Thymus (tissue), 11 donors: ENCODE data around the gene FAM53B. TPM values are rescaled to one million over a fixed set of nuclear protein-coding genes. Genes with fewer than 3 reads are reported as not detected.

Experiments used
- DNase-seq, 9 donors: peaks; one replicate each; pipeline ENCODE4 v3.0.0-alpha.2; 2013; ENCODE audit warnings: low spot score in 9 of 9, low read depth in 6 of 9, missing footprints in 1 of 9
- H3K27ac ChIP-seq, 2 donors: one replicate each; pipeline ENCODE4 v1.5.1; 2013; ENCODE audit warnings: control low read depth in 1 of 2, low read depth in 1 of 2, low read length in 1 of 2, mild to moderate bottlenecking in 1 of 2, moderate library complexity in 1 of 2
- H3K27me3 ChIP-seq, 2 donors: one replicate each; pipeline ENCODE4 v1.5.1; 2013; ENCODE audit warnings: low read length in 1 of 2; ENCODE audit not compliant: control insufficient read depth in 2 of 2, insufficient read depth in 1 of 2
- H3K36me3 ChIP-seq, 2 donors: one replicate each; pipeline ENCODE4 v1.5.1; 2013; ENCODE audit warnings: low read length in 1 of 2, mild to moderate bottlenecking in 1 of 2, moderate library complexity in 1 of 2; ENCODE audit not compliant: control insufficient read depth in 2 of 2, insufficient read depth in 2 of 2
- H3K4me1 ChIP-seq, 2 donors: one replicate each; pipeline ENCODE4 v1.5.1; 2013; ENCODE audit warnings: low read length in 2 of 2; ENCODE audit not compliant: control insufficient read depth in 2 of 2, insufficient read depth in 2 of 2
- H3K4me3 ChIP-seq, 2 donors: one replicate each; pipeline ENCODE4 v1.5.1; 2013; ENCODE audit warnings: low read length in 2 of 2, control low read depth in 1 of 2, mild to moderate bottlenecking in 1 of 2
- H3K9me3 ChIP-seq, 2 donors: one replicate each; pipeline ENCODE4 v1.5.1; 2013; ENCODE audit warnings: low read length in 1 of 2, mild to moderate bottlenecking in 1 of 2; ENCODE audit not compliant: control insufficient read depth in 2 of 2, insufficient read depth in 1 of 2
- WGBS: extraction: QIAGEN DNeasy Blood & Tissue Kit; methylation state at CpG from one replicate; pipeline ENCODE4 v1.1.7; 2013; 5-methylcytosine and 5-hydroxymethylcytosine counted together
- polyA plus RNA-seq: library from polyadenylated mRNA; stranded (reverse); fragments of 200-250 nt; gene quantifications from one replicate; pipeline ENCODE4 v1.2.3, GENCODE V29; 2013
- total RNA-seq: library from RNA; stranded (reverse); fragments of 120-200 nt; gene quantifications from one replicate; pipeline ENCODE4 v1.2.4, GENCODE V29; 2013
- donor health status: healthy.

The FAM53B gene
- total and polyA plus RNA-seq, 2 donors = 46.2 to 57.6 TPM

DNA sequence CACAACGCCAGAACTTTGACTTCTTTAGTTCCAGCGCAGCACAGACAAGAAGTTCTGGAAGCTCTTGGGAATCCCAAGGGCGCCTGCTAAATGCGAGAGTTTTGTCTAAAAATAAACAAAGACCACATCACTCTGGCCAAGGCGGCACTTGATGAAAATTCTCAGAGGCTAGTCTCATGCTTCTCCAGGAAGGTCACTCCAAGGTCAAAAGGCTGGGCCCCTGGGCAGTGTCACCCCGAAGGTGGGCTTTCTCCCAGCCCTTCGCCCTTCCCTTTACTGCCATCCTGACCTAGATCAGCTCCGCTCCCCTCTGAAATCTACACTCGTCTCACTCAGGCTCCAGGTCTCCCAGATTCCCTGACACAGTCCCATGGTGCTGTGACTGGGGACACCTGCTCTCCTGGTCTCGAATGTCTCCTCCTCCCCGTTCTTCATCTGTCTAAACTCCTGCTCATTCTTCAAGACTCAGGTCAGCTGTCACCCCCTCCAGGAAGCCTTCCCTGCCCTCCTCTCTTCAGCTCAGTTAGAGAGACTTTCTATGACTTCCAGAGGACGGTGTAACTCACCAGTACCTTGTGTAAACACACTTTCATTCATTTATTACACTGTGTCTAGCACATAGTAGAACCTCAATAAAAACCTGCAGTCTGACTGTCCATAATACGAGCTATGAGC, 10.5 kb downstream of the FAM53B start:
- peaks cover 0 to 4% of the 10 kb centered on the region in 2 donors for H3K9me3 ChIP-seq
- H3K27ac ChIP-seq = peak overlapping the region; percentile 64 to 80
- H3K36me3 ChIP-seq = peaks cover 4 to 61% of the 10 kb centered on the region in 2 donors
- peaks cover 84 to 100% of the 10 kb centered on the region in 2 donors for H3K4me1 ChIP-seq
- H3K4me3 ChIP-seq = peak overlapping the region; percentile 38 to 46
- peak in 1 of 9 donors; percentile 9 for DNase-seq
- 89% methylated on average over 13 of the region's 13 CpGs for WGBS
- no peaks in the 10 kb centered on the region for H3K27me3 ChIP-seq

DNA sequence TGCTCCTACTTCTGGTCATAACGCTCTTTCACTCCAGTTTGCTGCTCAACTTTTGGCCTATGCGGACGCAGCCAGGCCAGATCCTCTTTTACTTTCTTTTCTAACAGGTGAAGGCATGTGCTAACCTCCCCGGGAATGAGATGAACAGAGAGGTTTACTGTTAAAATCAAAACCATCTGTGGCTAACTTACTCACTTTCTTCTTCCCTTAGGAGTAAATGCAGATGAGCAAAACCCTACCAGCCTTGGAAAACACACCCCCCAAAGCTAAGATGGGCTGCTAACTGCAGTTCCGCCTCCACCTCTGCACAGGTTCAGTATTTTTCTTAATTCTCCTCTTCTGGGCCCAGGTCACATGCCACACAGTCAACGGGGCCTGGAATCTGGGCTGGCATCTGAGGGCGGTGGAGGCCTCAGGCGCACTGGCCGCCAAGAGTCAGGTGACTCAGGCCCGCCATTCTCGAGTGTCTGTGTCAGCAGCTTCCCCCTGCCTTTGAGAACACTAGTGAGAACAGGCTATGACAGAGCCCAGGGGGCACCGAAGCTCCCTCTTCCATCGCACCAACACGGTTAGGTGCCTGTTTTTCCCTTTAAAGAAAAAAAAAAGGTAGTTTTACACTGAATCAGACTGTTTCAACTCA, 11.1 kb downstream of the FAM53B start:
- Histone ChIP-seq H3K36me3 (peaks cover 6 to 60% of the 10 kb centered on the region in 2 donors), H3K4me3 (peak overlapping the region in 1 of 2 donors; percentile 0), H3K4me1 (peaks cover 82 to 100% of the 10 kb centered on the region in 2 donors), H3K27ac (peak overlapping the region; percentile 64 to 80), H3K9me3 (peaks cover 0 to 4% of the 10 kb centered on the region in 2 donors), H3K27me3 (no peaks in the 10 kb centered on the region)
- DNase-seq = peak in 1 of 9 donors; percentile 55
- 77% methylated on average over 14 of the region's 14 CpGs for WGBS

DNA sequence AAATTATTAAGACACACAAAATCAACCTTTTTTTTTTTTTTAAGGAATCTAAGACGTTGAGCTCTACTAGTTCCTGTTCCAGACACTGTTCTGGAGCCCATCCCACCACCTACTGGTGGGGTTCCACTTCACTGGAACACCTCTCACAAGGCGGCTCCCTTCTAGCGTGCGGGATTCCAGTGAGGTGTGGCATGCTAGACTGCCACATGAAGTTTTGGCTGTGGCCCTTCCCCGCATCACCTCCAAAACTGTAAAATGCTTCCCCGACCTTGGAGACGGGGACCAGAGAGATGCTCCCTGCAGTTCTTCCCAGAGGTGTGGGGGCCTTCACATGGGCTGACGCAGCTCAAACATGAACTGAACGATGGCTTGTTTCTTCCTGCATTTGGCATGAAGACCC, 12.6 kb downstream of the FAM53B start:
- 91% methylated on average over 9 of the region's 9 CpGs for WGBS
- no peaks in the 10 kb centered on the region for H3K27me3 ChIP-seq
- H3K27ac ChIP-seq = peak overlapping the region; percentile 54 to 80

GRCh38 chr10:124730790-124731189, 13.4 kb downstream of the FAM53B start:
- Histone ChIP-seq H3K27me3 (no peaks in the 10 kb centered on the region), H3K27ac (no peak overlapping the region), H3K36me3 (peaks cover 11 to 62% of the 10 kb centered on the region in 2 donors), H3K4me3 (no peak overlapping the region), H3K4me1 (peaks cover 78 to 97% of the 10 kb centered on the region in 2 donors), H3K9me3 (peaks cover 0 to 4% of the 10 kb centered on the region in 2 donors)
- 96% methylated on average over 3 of the region's 3 CpGs for WGBS
- no peak for DNase-seq

More for the DNA sequence above, 12.6 kb downstream of the FAM53B start:
- Histone ChIP-seq H3K4me1 (peaks cover 78 to 98% of the 10 kb centered on the region in 2 donors), H3K4me3 (no peak overlapping the region), H3K36me3 (peaks cover 11 to 62% of the 10 kb centered on the region in 2 donors), H3K9me3 (peaks cover 0 to 4% of the 10 kb centered on the region in 2 donors)
- DNase-seq = no peak

- no peak for DNase-seq
- H3K9me3 ChIP-seq = no peaks in the 10 kb centered on the region
- H3K27ac ChIP-seq = peak overlapping the region; percentile 76 to 86
- H3K36me3 ChIP-seq = peaks cover 26 to 74% of the 10 kb centered on the region in 2 donors
- peak overlapping the region in 1 of 2 donors; percentile 14 for H3K4me3 ChIP-seq
- peaks cover 82 to 97% of the 10 kb centered on the region in 2 donors for H3K4me1 ChIP-seq
- WGBS = 68% methylated on average over 8 of the region's 8 CpGs
- no peaks in the 10 kb centered on the region for H3K27me3 ChIP-seq
Measured at GRCh38 chr10:124728830-124729661, 15.1 kb downstream of the FAM53B start.

DNA sequence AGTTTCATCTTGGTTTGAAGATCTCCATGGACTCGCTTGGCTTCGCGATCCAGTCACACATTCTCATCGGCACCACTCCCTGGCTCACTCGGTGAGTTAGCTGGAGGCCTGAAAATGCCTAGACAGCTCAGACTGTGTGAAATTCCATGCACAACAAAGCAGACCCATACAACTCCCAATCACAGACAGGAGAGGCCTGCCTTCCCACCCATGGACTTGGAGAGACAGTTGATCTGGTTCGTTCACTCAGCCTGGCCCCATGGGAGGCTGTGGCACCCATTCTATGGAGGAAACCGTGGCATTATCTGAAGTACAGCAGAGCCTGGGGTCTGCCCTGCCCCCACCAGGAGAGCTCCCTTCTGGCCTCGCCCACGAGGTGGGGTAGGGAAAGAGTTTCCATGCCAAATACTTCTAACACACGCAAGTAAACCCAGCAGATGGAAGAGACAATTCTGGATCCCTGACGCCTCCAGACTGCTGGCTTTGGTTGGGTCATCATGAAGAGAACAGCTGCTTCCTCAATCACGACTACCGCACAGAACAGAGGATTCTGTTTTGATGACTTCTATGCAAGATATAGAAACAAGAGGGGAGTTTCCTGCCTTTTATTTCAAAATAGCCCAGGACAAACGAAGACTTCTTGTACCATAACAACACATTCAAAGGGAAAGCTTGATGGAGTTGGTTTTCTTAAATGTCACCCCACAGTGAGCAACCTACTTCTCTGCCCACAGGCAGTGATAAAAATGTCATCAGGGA, 15.9 kb downstream of the FAM53B start:
- Histone ChIP-seq H3K36me3 (peaks cover 26 to 73% of the 10 kb centered on the region in 2 donors), H3K4me1 (peaks cover 82 to 97% of the 10 kb centered on the region in 2 donors), H3K9me3 (no peaks in the 10 kb centered on the region), H3K4me3 (peak overlapping the region in 1 of 2 donors; percentile 2), H3K27me3 (no peaks in the 10 kb centered on the region), H3K27ac (peak overlapping the region; percentile 76 to 95)
- WGBS = 55% methylated on average over 14 of the region's 14 CpGs
- DNase-seq = peak in 1 of 9 donors; percentile 66

- no peak for DNase-seq
- no peaks in the 10 kb centered on the region for H3K27me3 ChIP-seq
- peak overlapping the region; percentile 4 to 95 for H3K27ac ChIP-seq
- WGBS = 95% methylated on average over 6 of the region's 6 CpGs
- H3K4me1 ChIP-seq = peaks cover 84 to 97% of the 10 kb centered on the region in 2 donors
- H3K9me3 ChIP-seq = no peaks in the 10 kb centered on the region
- H3K4me3 ChIP-seq = no peak overlapping the region
- H3K36me3 ChIP-seq = peaks cover 29 to 68% of the 10 kb centered on the region in 2 donors
Measured at GRCh38 chr10:124727361-124727960, 16.7 kb downstream of the FAM53B start.

GRCh38 chr10:124725791-124726190, 18.4 kb downstream of the FAM53B start:
- Histone ChIP-seq H3K9me3 (no peaks in the 10 kb centered on the region), H3K4me3 (no peak overlapping the region), H3K36me3 (peaks cover 29 to 59% of the 10 kb centered on the region in 2 donors), H3K27me3 (no peaks in the 10 kb centered on the region), H3K27ac (peak overlapping the region; percentile 53 to 88), H3K4me1 (peaks cover 85 to 96% of the 10 kb centered on the region in 2 donors)
- WGBS = 89% methylated on average over 7 of the region's 7 CpGs
- DNase-seq = no peak
